HG03060 (cell line): ENCODE data around the gene PHF1.
"Not testable (repeated sequence)": the region's sequence is repeated elsewhere in the genome, so short reads cannot be mapped to it uniquely, and the experiment has no call there.

ENCODE experiments used
- ATAC-seq: cut with Tn5 transposase; IDR thresholded peaks from one replicate; pipeline ENCODE4 v1.9.1; 2021; ENCODE audit warnings: low read depth, moderate number of reproducible peaks; ENCODE audit not compliant: unreplicated experiment

The PHF1 gene

GRCh38 chr6:33410711-33411631 lies at the start of gene PHF1:
PHF1 (plus strand) TSS chr6:33411014; CDS start chr6:33412264, 1,250 bp downstream.
- peak; percentile 34 for ATAC-seq

- ATAC-seq, result not testable (repeated sequence)
Observed at GRCh38 chr6:33363486-33363885, 47.3 kb upstream of the PHF1 start.

- ATAC-seq, result not testable (repeated sequence)
Observed at GRCh38 chr6:33364475-33365205, 46.2 kb upstream of the PHF1 start.

- ATAC-seq, result not testable (repeated sequence)
Observed at GRCh38 chr6:33365206-33365971, 45.4 kb upstream of the PHF1 start.

GRCh38 chr6:33367009-33367714 lies 43.7 kb upstream of the PHF1 start:
- ATAC-seq, result no peak

GRCh38 chr6:33367715-33368025 lies 43.1 kb upstream of the PHF1 start:
- ATAC-seq, result not testable (repeated sequence)

GRCh38 chr6:33371901-33372300 lies 38.9 kb upstream of the PHF1 start:
- ATAC-seq, result not testable (repeated sequence)

- no peak for ATAC-seq
Observed at GRCh38 chr6:33372526-33373123, 38.2 kb upstream of the PHF1 start.

GRCh38 chr6:33373960-33374910 lies 36.6 kb upstream of the PHF1 start:
- ATAC-seq, result no peak

GRCh38 chr6:33375143-33375671 lies 35.6 kb upstream of the PHF1 start:
- ATAC-seq, result no peak

- ATAC-seq, result no peak
Observed at GRCh38 chr6:33377171-33377570, 33.6 kb upstream of the PHF1 start.

GRCh38 chr6:33379184-33379583 lies 31.6 kb upstream of the PHF1 start:
- not testable (repeated sequence) for ATAC-seq

- ATAC-seq, result no peak
Observed at GRCh38 chr6:33380272-33380981, 30.4 kb upstream of the PHF1 start.

GRCh38 chr6:33383427-33384185 lies 27.2 kb upstream of the PHF1 start:
- ATAC-seq, result no peak

GRCh38 chr6:33384581-33385020 lies 26.2 kb upstream of the PHF1 start:
- no peak for ATAC-seq

- ATAC-seq, result no peak
Observed at GRCh38 chr6:33390173-33390572, 20.6 kb upstream of the PHF1 start.

- ATAC-seq, result no peak
Observed at GRCh38 chr6:33390767-33391277, 20.0 kb upstream of the PHF1 start.
